HCT116 (cell line): ENCODE data around the gene C20orf144. TPM values are rescaled to one million over a fixed set of nuclear protein-coding genes. Genes with fewer than 3 reads are reported as not detected.

Experiments
- ATAC-seq: fragments of 200-7000 bp; cut with Tn5 transposase; 2 replicates; pipeline ENCODE4 v1.9.1; 2020; ENCODE audit warnings: mild to moderate bottlenecking, moderate library complexity
- BruUV-seq: library from RNA; stranded (reverse); fragments of 400-500 nt; replicated peaks from 2 replicates; lab custom pipeline; 2021; lab: Mats Ljungman, UMichigan
- CTCF ChIA-PET: fragments of 300-600 bp; sonication (Branson Sonifier 250); formaldehyde crosslinking; loops from one replicate; lab custom pipeline; 2021; ENCODE audit warnings: antibody characterized with exemption; lab: Charles Lee
- POLR2A ChIA-PET: fragments of 300-600, 350-600 bp; sonication (Branson Sonifier 250); formaldehyde crosslinking; loops from one replicate; lab custom pipeline; 2021; ENCODE audit warnings: antibody characterized with exemption; lab: Charles Lee
- RAD21 ChIA-PET, 2 experiments: fragments of 300-600 bp; sonication (Branson Sonifier 250); formaldehyde crosslinking; loops; one replicate each; lab custom pipeline; 2023; ENCODE audit warnings: low total read pairs in 2 of 2; ENCODE audit not compliant: uncharacterized antibody in 2 of 2, unreplicated experiment in 2 of 2, low non-redundant PET in 1 of 2; lab: Charles Lee
- DNase-seq: peaks from one replicate; pipeline ENCODE4 v3.0.0-alpha.2; 2010; ENCODE audit warnings: low read depth, low spot score
- H2AFZ ChIP-seq: fragments of 200-600 bp; shearing (Covaris generic), sonication (generic); 2 replicates; pipeline ENCODE4 v1.6.1; 2017; ENCODE audit warnings: low read depth, mixed run types, mixed read lengths, antibody characterized with exemption, low read length; ENCODE audit not compliant: poor library complexity, severe bottlenecking
- H3K27ac ChIP-seq: 2 replicates; pipeline ENCODE4 v1.5.1; 2012; ENCODE audit warnings: low read depth, low read length
- H3K27me3 ChIP-seq: fragments of 200-600 bp; sonication (generic); 2 replicates; pipeline ENCODE4 v1.6.1; 2016; ENCODE audit warnings: mixed run types, low read length, mixed read lengths; ENCODE audit not compliant: insufficient read depth
- H3K36me3 ChIP-seq, 2 experiments: fragments of 200-500 bp in 1 of 2; fragments of 200-600 bp in 1 of 2; sonication (Bioruptor generic) in 1 of 2; sonication (generic) in 1 of 2; 2 replicates each; pipeline versions ENCODE4 v1.5.1 to v1.6.1; 2014 to 2016; ENCODE audit warnings: low read length in 2 of 2, inconsistent platforms in 1 of 2, mixed read lengths in 1 of 2, mixed run types in 1 of 2; ENCODE audit not compliant: insufficient read depth in 2 of 2, control insufficient read depth in 1 of 2
- H3K4me1 ChIP-seq, 2 experiments: fragments of 200-600 bp in 1 of 2; sonication (generic) in 1 of 2; 2 replicates each; pipeline versions ENCODE4 v1.5.1 to v1.6.1; 2012 to 2017; ENCODE audit warnings: low read length in 2 of 2, inconsistent platforms in 1 of 2, mild to moderate bottlenecking in 1 of 2, mixed read lengths in 1 of 2, mixed run types in 1 of 2, moderate library complexity in 1 of 2; ENCODE audit not compliant: insufficient read depth in 2 of 2, control insufficient read depth in 1 of 2
- H3K4me2 ChIP-seq: fragments of 200-600 bp; sonication (generic); 2 replicates; pipeline ENCODE4 v1.6.1; 2017; ENCODE audit warnings: mixed run types, low read length, mixed read lengths
- H3K4me3 ChIP-seq, 2 experiments: fragments of 200-600 bp in 1 of 2; sonication (generic) in 1 of 2; replicated peaks in 1 of 2; 2 replicates each; pipeline ENCODE4 v1.5.1; 2011 to 2016; ENCODE audit warnings: low read length in 2 of 2, control low read depth in 1 of 2, low read depth in 1 of 2, mild to moderate bottlenecking in 1 of 2, mixed read lengths in 1 of 2, mixed run types in 1 of 2
- H3K79me2 ChIP-seq: fragments of 200-600 bp; sonication (generic); 2 replicates; pipeline ENCODE4 v1.6.1; 2017; ENCODE audit warnings: mild to moderate bottlenecking, mixed run types, low read length, moderate library complexity, mixed read lengths; ENCODE audit not compliant: insufficient read depth
- H3K9ac ChIP-seq: fragments of 200-600 bp; sonication (generic); 2 replicates; pipeline ENCODE4 v1.6.1; 2016; ENCODE audit warnings: low read length, mixed read lengths
- H3K9me2 ChIP-seq: fragments of 200-600 bp; sonication (generic), shearing (Covaris generic); 2 replicates; pipeline ENCODE4 v1.6.1; 2017; ENCODE audit warnings: mixed run types, mild to moderate bottlenecking, moderate library complexity; ENCODE audit not compliant: insufficient read depth
- H3K9me3 ChIP-seq, 2 experiments: fragments of 200-500 bp in 1 of 2; fragments of 200-600 bp in 1 of 2; sonication (Bioruptor generic) in 1 of 2; sonication (generic) in 1 of 2; 2 replicates each; pipeline ENCODE4 v1.6.1; 2014 to 2017; ENCODE audit warnings: low read length in 2 of 2, mixed read lengths in 2 of 2, inconsistent platforms in 1 of 2, low read depth in 1 of 2, mild to moderate bottlenecking in 1 of 2, mixed run types in 1 of 2, moderate library complexity in 1 of 2; ENCODE audit not compliant: control insufficient read depth in 1 of 2, insufficient read depth in 1 of 2
- H4K20me1 ChIP-seq: fragments of 200-600 bp; sonication (generic), shearing (Covaris generic); 2 replicates; pipeline ENCODE4 v1.6.1; 2017; ENCODE audit warnings: mixed run types, mild to moderate bottlenecking, moderate library complexity; ENCODE audit not compliant: insufficient read depth
- ATF3 ChIP-seq: IDR thresholded peaks from 2 replicates; pipeline ENCODE4 v1.6.1; 2012
- CEBPB ChIP-seq: IDR thresholded peaks from 2 replicates; pipeline ENCODE4 v1.6.1; 2012; ENCODE audit warnings: low read depth
- CTCF ChIP-seq, 3 experiments: fragments of 200-600 bp in 1 of 3; sonication (generic) in 1 of 3; IDR thresholded peaks in 2 of 3; conservative IDR thresholded peaks in 1 of 3; 2 replicates each; pipeline ENCODE4 v1.5.1; 2012 to 2017; ENCODE audit warnings: low read depth in 2 of 3, low read length in 2 of 3, antibody characterized with exemption in 1 of 3, borderline replicate concordance in 1 of 3, control low read depth in 1 of 3, mild to moderate bottlenecking in 1 of 3, mixed read lengths in 1 of 3, mixed run types in 1 of 3, moderate library complexity in 1 of 3; ENCODE audit not compliant: insufficient read depth in 1 of 3
- EGR1 ChIP-seq: IDR thresholded peaks from 2 replicates; pipeline ENCODE4 v1.6.1; 2012; ENCODE audit warnings: low read depth
- EZH2 ChIP-seq: fragments of 200-600 bp; sonication (generic); IDR thresholded peaks from 2 replicates; pipeline ENCODE4 v1.6.1; 2017; ENCODE audit warnings: antibody characterized with exemption, mixed run types
- EZH2phosphoT487 ChIP-seq: fragments of 200-600 bp; IDR thresholded peaks from 2 replicates; pipeline ENCODE4 v1.6.1; 2018; ENCODE audit warnings: antibody characterized with exemption, borderline replicate concordance
- JUND ChIP-seq: IDR thresholded peaks from 2 replicates; pipeline ENCODE4 v1.6.1; 2012
- MAX ChIP-seq: IDR thresholded peaks from 2 replicates; pipeline ENCODE4 v1.6.1; 2012
- REST ChIP-seq: IDR thresholded peaks from 2 replicates; pipeline ENCODE4 v1.6.1; 2012; ENCODE audit warnings: low read depth
- SP1 ChIP-seq: IDR thresholded peaks from 2 replicates; pipeline ENCODE4 v1.6.1; 2012; ENCODE audit warnings: low read depth
- SRF ChIP-seq: IDR thresholded peaks from 2 replicates; pipeline ENCODE4 v1.6.1; 2012; ENCODE audit warnings: low read depth
- ZBTB33 ChIP-seq: IDR thresholded peaks from 2 replicates; pipeline ENCODE4 v1.6.1; 2011; ENCODE audit warnings: mild to moderate bottlenecking, low read length, moderate library complexity; ENCODE audit not compliant: insufficient replicate concordance; ENCODE audit errors: extremely low read depth
- ZFX ChIP-seq: fragments of 450-650 bp; IDR thresholded peaks from 2 replicates; pipeline ENCODE4 v1.6.1; 2017
- ZNF274 ChIP-seq: fragments of 200-500 bp; sonication (Bioruptor generic); IDR thresholded peaks from 2 replicates; pipeline ENCODE4 v1.6.1; 2014; ENCODE audit warnings: mild to moderate bottlenecking, low read depth, low read length, inconsistent platforms
- intact Hi-C: fragments of 100-400 bp; cut with micrococcal nuclease; formaldehyde crosslinking; loops from 2 replicates; pipeline ENCODE4 v1.10.0; 2022
- total RNA-seq: library from RNA; stranded (reverse); gene quantifications from one replicate; pipeline ENCODE4 v1.2.1, GENCODE V29; 2021; ENCODE audit not compliant: unreplicated experiment

C20orf144 gene
- total RNA-seq, 1 experiment from 2014 or later, result 0.37 TPM

- Histone ChIP-seq H3K27ac (no peak overlapping the region), H3K4me1 (peaks cover 2 to 6% of the 10 kb centered on the region in 2 experiments; a peak in 2 of 4 replicates), H3K27me3 (no peaks in the 10 kb centered on the region), H4K20me1 (no peaks in the 10 kb centered on the region), H3K36me3 (no peaks in the 10 kb centered on the region), H3K9ac (no peak overlapping the region), H3K79me2 (no peaks in the 10 kb centered on the region), H3K4me2 (no peak overlapping the region)
- DNase-seq (no peak), ATAC-seq (no peak)
- BruUV-seq, result no TSS peak
- ChIA-PET POLR2A (interaction anchor here (0.9 kb wide), 1 partner anchor 27 kb away, joined by 3 read pairs; the partner anchor contains the start of gene PXMP4), RAD21 (no interaction called here)
- intact Hi-C loops, result no loop called here
- TF ChIP-seq ZNF274 (no peak), REST (no peak), CEBPB (no peak), EZH2 (no peak), JUND (no peak), ZBTB33 (no peak), ZFX (no peak), SRF (no peak), EGR1 (no peak), ATF3 (no peak), SP1 (no peak), MAX (no peak), CTCF (IDR thresholded peaks at IDR 0.05 in 2 of 3, conservative IDR thresholded peaks at IDR 0.05 in 1 of 3; ENCODE audit: borderline replicate concordance in 1 of 3, insufficient read depth in 1 of 3, low read depth in 2 of 3, low read length in 2 of 3) (no peak), EZH2phosphoT487 (no peak)
- TF ChIP-seq, all 23 proteins: peak for 0
- CTCF ChIA-PET, result no interaction called here
- no peak overlapping the region for H3K4me3 ChIP-seq
- no peaks in the 10 kb centered on the region for H3K9me3 ChIP-seq
- no peak overlapping the region for H2AFZ ChIP-seq
- no peaks in the 10 kb centered on the region for H3K9me2 ChIP-seq
These were observed 31.2 kb downstream of the C20orf144 start for GRCh38 chr20:33693289-33693688.
